Endothelial cell (in vitro differentiated cells): Measurements from ENCODE around the gene USP13. TPM values are rescaled to one million over a fixed set of nuclear protein-coding genes. Genes with fewer than 3 reads are reported as not detected.

Experiments
- DNase-seq: peaks from one replicate; pipeline ENCODE4 v3.0.0; 2021; ENCODE audit warnings: low spot score
- H3K27ac Mint-ChIP-seq: one replicate; pipeline ENCODE4 v1.8.0; 2021; ENCODE audit warnings: mixed read lengths, inconsistent platforms; ENCODE audit not compliant: unreplicated experiment
- H3K27me3 Mint-ChIP-seq: one replicate; pipeline ENCODE4 v1.8.0; 2021; ENCODE audit warnings: mild to moderate bottlenecking, moderate library complexity, mixed read lengths, inconsistent platforms; ENCODE audit not compliant: unreplicated experiment
- H3K36me3 Mint-ChIP-seq: one replicate; pipeline ENCODE4 v1.8.0; 2021; ENCODE audit warnings: mild to moderate bottlenecking, low read depth, mixed read lengths, inconsistent platforms; ENCODE audit not compliant: unreplicated experiment
- H3K4me1 Mint-ChIP-seq: one replicate; pipeline ENCODE4 v1.8.0; 2021; ENCODE audit warnings: mild to moderate bottlenecking, mixed read lengths, inconsistent platforms; ENCODE audit not compliant: unreplicated experiment
- H3K4me3 Mint-ChIP-seq: one replicate; pipeline ENCODE4 v1.8.0; 2021; ENCODE audit warnings: mild to moderate bottlenecking, mixed read lengths, inconsistent platforms; ENCODE audit not compliant: unreplicated experiment
- H3K9me3 Mint-ChIP-seq: one replicate; pipeline ENCODE4 v1.8.0; 2021; ENCODE audit warnings: mixed read lengths, inconsistent platforms; ENCODE audit not compliant: unreplicated experiment
- total RNA-seq: library from RNA; stranded (reverse); fragmentation: NEBNext Ultra II Directional; extraction: Animal tissue kit (Norgen Biotek cat#: 25700); gene quantifications from one replicate; pipeline ENCODE4 v1.2.1, GENCODE V29; 2021; ENCODE audit not compliant: unreplicated experiment
- TF ChIP-seq, protein P1 (sequence below): fragments of 200-600 bp; sonication (generic); IDR thresholded peaks from one replicate; pipeline ENCODE4 v1.5.0; 2021; ENCODE audit warnings: antibody characterized with exemption; ENCODE audit not compliant: unreplicated experiment

The USP13 gene
- total RNA-seq, 1 donor from 2014 or later = 18.9 TPM

DNA sequence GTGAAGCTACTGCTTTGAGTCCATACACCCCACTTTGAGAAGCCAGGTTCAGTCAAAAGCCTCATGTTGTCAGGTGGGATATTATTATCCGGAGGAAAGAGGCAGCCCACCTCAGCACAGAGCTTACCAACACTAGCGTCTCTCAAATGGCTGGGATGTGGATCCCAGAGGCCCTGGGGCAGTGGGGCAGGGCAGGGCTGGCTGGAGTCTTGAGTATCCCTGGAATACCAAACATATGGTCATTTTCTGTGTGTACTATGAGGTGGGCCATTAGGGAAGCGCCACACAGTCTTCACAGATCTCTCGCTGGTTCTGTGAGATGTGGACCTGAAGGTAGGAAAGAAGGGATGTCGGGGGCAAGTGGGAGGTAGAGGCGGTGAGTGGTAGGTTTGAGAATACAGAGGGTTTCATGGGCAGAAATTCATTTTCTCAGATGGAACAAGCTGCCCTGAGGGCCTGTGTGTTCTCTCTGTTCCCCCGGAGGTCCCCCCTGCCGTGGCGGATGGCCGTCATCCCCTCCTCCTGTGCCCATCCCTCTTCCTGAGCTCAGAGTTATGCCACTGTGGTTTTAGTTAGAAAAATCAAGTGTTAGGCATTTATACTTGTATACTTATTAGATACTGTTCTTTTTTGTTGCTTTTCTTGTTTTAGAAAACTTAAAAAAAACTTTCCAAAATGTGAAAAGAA lies 66.4 kb downstream of the USP13 start:
- peaks cover 18% of the 10 kb centered on the region for H3K36me3 Mint-ChIP-seq
- H3K27ac Mint-ChIP-seq = no peak overlapping the region
- no peak for DNase-seq
- no peaks in the 10 kb centered on the region for H3K4me1 Mint-ChIP-seq
- H3K9me3 Mint-ChIP-seq = no peaks in the 10 kb centered on the region
- peaks cover 10% of the 10 kb centered on the region for H3K27me3 Mint-ChIP-seq
- H3K4me3 Mint-ChIP-seq = no peak overlapping the region
- TF ChIP-seq, protein P1, sequence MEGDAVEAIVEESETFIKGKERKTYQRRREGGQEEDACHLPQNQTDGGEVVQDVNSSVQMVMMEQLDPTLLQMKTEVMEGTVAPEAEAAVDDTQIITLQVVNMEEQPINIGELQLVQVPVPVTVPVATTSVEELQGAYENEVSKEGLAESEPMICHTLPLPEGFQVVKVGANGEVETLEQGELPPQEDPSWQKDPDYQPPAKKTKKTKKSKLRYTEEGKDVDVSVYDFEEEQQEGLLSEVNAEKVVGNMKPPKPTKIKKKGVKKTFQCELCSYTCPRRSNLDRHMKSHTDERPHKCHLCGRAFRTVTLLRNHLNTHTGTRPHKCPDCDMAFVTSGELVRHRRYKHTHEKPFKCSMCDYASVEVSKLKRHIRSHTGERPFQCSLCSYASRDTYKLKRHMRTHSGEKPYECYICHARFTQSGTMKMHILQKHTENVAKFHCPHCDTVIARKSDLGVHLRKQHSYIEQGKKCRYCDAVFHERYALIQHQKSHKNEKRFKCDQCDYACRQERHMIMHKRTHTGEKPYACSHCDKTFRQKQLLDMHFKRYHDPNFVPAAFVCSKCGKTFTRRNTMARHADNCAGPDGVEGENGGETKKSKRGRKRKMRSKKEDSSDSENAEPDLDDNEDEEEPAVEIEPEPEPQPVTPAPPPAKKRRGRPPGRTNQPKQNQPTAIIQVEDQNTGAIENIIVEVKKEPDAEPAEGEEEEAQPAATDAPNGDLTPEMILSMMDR = no peak

DNA sequence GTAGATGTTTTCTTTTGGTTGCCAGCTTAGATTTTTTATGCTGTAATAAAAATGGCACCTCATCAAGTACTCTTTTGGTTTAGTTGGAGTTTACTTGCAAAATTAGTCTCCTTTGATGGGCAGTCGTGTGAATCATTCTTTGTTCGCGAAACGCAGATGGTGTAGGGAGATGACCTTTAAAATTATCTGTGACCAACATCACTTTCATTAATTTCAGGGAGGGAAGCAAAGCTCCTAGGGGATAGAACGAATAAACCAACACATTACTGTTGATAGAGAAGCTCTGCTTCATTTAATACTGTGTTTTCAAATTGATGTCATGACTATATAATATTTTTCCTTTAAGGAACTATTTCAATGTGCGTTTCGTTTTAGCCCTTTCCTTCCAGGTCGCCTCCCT lies 67.4 kb downstream of the USP13 start:
- no peak for DNase-seq
- TF ChIP-seq, protein P1 = no peak
- Mint-ChIP-seq H3K9me3 (no peaks in the 10 kb centered on the region), H3K4me3 (peak overlapping the region; percentile 5), H3K27me3 (peaks cover 11% of the 10 kb centered on the region), H3K36me3 (peaks cover 23% of the 10 kb centered on the region), H3K27ac (no peak overlapping the region), H3K4me1 (no peaks in the 10 kb centered on the region)

DNA sequence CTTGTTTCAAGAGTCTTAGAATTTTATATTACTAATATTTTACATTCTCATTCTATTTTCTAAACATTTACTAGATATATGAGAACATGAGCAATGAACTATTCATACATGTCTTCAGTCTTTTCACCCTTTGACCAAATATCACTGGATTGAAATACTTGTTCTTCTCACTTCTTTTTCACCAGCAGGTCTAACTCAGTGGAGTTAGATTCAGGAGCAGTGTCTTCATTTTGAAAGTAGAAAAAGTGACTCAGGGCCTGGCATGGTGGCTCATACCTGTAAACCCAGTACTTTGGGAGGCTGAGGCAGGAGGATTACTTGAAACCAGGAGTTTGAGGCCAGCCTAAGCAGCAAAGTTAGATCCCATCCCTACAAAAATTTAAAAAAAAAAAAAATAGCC lies 70.8 kb downstream of the USP13 start:
- Mint-ChIP-seq H3K36me3 (peaks cover 35% of the 10 kb centered on the region), H3K27me3 (peaks cover 5% of the 10 kb centered on the region), H3K4me1 (no peaks in the 10 kb centered on the region), H3K4me3 (no peak overlapping the region), H3K27ac (no peak overlapping the region), H3K9me3 (no peaks in the 10 kb centered on the region)
- TF ChIP-seq, protein P1 = no peak
- no peak for DNase-seq

DNA sequence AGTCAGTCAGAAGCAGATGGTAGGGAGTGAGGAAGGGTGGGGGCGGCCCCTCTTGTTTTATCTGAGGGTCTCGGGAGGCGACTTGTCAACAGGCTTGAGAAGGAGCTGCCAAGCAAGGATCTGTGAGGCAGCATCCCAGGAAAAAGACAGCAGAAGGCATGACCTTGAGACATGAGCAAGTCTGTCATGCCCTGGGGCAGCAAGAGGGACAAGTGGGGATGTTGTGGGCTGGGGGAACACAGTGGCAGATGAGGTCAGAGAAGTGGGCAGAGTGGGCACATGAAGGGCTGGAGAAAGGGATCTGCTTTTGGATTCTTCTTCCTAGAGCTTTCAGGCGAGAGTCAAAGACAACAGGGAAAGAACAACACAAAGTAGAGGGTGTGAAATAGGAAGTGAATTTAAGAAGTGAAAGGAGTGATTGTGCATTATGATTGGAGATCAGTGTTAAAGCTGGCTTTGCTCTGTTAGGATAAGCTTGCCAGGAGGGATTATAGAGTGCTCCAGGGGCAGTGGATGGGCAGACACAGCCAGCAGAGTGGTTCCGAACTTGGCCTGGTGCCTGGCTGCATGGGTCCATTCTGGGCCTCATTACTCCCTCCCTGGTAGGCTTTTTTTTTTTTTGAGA lies 73.3 kb downstream of the USP13 start:
- TF ChIP-seq, protein P1 = no peak
- Mint-ChIP-seq H3K9me3 (no peaks in the 10 kb centered on the region), H3K27me3 (peaks cover 4% of the 10 kb centered on the region), H3K4me1 (no peaks in the 10 kb centered on the region), H3K27ac (no peak overlapping the region), H3K4me3 (peak overlapping the region; percentile 17), H3K36me3 (peaks cover 42% of the 10 kb centered on the region)
- no peak for DNase-seq

DNA sequence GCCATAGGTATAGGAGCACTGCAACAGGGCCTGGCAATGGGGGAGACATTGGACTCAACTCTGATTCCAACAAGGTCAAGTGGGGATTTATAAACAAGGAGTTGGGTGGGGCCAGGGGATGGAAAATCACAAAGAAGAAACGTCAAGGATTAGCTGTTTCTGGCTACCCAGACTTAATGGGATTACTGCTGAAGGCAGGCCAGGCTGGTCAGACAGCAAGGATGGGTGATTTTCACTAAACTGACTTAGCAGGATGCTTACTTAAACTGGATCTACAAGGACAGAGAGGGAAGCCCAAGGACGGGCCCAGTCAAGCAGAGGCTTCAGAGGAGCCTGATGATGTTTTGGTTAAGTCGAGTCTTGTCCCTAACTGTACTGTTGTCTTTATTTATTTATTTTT lies 76.2 kb downstream of the USP13 start:
- no peak for DNase-seq
- TF ChIP-seq, protein P1 = no peak
- Mint-ChIP-seq H3K36me3 (peaks cover 39% of the 10 kb centered on the region), H3K27me3 (peaks cover 3% of the 10 kb centered on the region), H3K4me1 (no peaks in the 10 kb centered on the region), H3K9me3 (no peaks in the 10 kb centered on the region), H3K27ac (no peak overlapping the region), H3K4me3 (no peak overlapping the region)
